Measurements from ENCODE around the gene CORIN.
"Not testable (repeated sequence)": the region's sequence is repeated elsewhere in the genome, so short reads cannot be mapped to it uniquely, and the experiment has no call there.

The CORIN gene

GRCh38 chr4:47555920-47556319, 281.9 kb downstream of the CORIN start:
- FAIRE-seq: not testable (repeated sequence)

- no peak for FAIRE-seq
Observed at GRCh38 chr4:47553329-47554125, 284.3 kb downstream of the CORIN start.

GRCh38 chr4:47551682-47552081, 286.2 kb downstream of the CORIN start:
- FAIRE-seq: no peak

- FAIRE-seq: no peak
Observed at GRCh38 chr4:47550899-47551548, 286.8 kb downstream of the CORIN start.

- FAIRE-seq: not testable (repeated sequence)
Observed at GRCh38 chr4:47550357-47550756, 287.5 kb downstream of the CORIN start.
